ENCODE data around the gene INSYN2B. TPM values are rescaled to one million over a fixed set of nuclear protein-coding genes. Genes with fewer than 3 reads are reported as not detected.

The INSYN2B gene
- total and polyA plus RNA-seq, 2 experiments from 2014 or later: not detected

DNA sequence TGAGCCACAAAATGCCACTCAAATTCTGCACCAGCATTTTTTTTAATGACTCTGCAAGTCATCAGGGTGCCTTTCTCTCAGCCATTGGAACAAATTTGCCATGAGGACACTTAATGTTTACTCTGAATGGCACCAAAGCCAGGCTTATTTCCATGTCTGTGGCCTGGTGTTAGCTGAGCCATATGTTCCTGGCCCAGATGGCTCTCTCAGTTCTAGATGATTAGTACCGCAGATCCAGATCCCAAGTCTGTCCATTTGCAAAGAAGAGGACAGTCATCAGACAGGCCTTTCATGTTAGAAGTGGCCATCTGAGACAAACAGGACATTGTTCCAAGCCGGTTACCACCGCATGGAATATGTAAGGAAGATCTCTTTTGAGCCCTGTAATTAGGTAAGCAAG, 70.3 kb downstream of the INSYN2B start:
- no peak for TF ChIP-seq ZNF331 (CRISPR knock-in tag; IDR thresholded peaks at IDR 0.05; ENCODE audit: low read depth)
- TF ChIP-seq, protein P1, sequence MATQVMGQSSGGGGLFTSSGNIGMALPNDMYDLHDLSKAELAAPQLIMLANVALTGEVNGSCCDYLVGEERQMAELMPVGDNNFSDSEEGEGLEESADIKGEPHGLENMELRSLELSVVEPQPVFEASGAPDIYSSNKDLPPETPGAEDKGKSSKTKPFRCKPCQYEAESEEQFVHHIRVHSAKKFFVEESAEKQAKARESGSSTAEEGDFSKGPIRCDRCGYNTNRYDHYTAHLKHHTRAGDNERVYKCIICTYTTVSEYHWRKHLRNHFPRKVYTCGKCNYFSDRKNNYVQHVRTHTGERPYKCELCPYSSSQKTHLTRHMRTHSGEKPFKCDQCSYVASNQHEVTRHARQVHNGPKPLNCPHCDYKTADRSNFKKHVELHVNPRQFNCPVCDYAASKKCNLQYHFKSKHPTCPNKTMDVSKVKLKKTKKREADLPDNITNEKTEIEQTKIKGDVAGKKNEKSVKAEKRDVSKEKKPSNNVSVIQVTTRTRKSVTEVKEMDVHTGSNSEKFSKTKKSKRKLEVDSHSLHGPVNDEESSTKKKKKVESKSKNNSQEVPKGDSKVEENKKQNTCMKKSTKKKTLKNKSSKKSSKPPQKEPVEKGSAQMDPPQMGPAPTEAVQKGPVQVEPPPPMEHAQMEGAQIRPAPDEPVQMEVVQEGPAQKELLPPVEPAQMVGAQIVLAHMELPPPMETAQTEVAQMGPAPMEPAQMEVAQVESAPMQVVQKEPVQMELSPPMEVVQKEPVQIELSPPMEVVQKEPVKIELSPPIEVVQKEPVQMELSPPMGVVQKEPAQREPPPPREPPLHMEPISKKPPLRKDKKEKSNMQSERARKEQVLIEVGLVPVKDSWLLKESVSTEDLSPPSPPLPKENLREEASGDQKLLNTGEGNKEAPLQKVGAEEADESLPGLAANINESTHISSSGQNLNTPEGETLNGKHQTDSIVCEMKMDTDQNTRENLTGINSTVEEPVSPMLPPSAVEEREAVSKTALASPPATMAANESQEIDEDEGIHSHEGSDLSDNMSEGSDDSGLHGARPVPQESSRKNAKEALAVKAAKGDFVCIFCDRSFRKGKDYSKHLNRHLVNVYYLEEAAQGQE (IDR thresholded peaks at IDR 0.05; ENCODE audit: unreplicated experiment): no peak
- TF ChIP-seq ZNF114 (CRISPR knock-in tag; IDR thresholded peaks at IDR 0.05): no peak
- TF ChIP-seq NANOG (IDR thresholded peaks at IDR 0.05; ENCODE audit: borderline replicate concordance): no peak
- no peak for TF ChIP-seq JUNB (IDR thresholded peaks at IDR 0.05; ENCODE audit: unreplicated experiment)
- TF ChIP-seq, protein P2, sequence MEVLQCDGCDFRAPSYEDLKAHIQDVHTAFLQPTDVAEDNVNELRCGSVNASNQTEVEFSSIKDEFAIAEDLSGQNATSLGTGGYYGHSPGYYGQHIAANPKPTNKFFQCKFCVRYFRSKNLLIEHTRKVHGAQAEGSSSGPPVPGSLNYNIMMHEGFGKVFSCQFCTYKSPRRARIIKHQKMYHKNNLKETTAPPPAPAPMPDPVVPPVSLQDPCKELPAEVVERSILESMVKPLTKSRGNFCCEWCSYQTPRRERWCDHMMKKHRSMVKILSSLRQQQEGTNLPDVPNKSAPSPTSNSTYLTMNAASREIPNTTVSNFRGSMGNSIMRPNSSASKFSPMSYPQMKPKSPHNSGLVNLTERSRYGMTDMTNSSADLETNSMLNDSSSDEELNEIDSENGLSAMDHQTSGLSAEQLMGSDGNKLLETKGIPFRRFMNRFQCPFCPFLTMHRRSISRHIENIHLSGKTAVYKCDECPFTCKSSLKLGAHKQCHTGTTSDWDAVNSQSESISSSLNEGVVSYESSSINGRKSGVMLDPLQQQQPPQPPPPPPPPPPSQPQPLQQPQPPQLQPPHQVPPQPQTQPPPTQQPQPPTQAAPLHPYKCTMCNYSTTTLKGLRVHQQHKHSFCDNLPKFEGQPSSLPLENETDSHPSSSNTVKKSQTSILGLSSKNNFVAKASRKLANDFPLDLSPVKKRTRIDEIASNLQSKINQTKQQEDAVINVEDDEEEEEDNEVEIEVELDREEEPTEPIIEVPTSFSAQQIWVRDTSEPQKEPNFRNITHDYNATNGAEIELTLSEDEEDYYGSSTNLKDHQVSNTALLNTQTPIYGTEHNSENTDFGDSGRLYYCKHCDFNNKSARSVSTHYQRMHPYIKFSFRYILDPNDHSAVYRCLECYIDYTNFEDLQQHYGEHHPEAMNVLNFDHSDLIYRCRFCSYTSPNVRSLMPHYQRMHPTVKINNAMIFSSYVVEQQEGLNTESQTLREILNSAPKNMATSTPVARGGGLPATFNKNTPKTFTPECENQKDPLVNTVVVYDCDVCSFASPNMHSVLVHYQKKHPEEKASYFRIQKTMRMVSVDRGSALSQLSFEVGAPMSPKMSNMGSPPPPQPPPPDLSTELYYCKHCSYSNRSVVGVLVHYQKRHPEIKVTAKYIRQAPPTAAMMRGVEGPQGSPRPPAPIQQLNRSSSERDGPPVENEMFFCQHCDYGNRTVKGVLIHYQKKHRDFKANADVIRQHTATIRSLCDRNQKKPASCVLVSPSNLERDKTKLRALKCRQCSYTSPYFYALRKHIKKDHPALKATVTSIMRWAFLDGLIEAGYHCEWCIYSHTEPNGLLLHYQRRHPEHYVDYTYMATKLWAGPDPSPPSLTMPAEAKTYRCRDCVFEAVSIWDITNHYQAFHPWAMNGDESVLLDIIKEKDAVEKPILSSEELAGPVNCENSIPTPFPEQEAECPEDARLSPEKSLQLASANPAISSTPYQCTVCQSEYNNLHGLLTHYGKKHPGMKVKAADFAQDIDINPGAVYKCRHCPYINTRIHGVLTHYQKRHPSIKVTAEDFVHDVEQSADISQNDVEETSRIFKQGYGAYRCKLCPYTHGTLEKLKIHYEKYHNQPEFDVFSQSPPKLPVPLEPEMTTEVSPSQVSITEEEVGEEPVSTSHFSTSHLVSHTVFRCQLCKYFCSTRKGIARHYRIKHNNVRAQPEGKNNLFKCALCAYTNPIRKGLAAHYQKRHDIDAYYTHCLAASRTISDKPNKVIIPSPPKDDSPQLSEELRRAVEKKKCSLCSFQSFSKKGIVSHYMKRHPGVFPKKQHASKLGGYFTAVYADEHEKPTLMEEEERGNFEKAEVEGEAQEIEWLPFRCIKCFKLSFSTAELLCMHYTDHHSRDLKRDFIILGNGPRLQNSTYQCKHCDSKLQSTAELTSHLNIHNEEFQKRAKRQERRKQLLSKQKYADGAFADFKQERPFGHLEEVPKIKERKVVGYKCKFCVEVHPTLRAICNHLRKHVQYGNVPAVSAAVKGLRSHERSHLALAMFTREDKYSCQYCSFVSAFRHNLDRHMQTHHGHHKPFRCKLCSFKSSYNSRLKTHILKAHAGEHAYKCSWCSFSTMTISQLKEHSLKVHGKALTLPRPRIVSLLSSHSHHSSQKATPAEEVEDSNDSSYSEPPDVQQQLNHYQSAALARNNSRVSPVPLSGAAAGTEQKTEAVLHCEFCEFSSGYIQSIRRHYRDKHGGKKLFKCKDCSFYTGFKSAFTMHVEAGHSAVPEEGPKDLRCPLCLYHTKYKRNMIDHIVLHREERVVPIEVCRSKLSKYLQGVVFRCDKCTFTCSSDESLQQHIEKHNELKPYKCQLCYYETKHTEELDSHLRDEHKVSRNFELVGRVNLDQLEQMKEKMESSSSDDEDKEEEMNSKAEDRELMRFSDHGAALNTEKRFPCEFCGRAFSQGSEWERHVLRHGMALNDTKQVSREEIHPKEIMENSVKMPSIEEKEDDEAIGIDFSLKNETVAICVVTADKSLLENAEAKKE (CRISPR knock-in tag; IDR thresholded peaks at IDR 0.05): no peak
- no peak for TF ChIP-seq POLR2AphosphoS5 (IDR thresholded peaks at IDR 0.05; ENCODE audit: low read depth)
- TF ChIP-seq EZH2 (IDR thresholded peaks at IDR 0.05; ENCODE audit: low read depth, unreplicated experiment): no peak
- no peak for TF ChIP-seq EZH2phosphoT487 (IDR thresholded peaks at IDR 0.05; ENCODE audit: unreplicated experiment)
- no peak for TF ChIP-seq STAT1 (IDR thresholded peaks at IDR 0.05; ENCODE audit: unreplicated experiment)
- TF ChIP-seq, protein P3, sequence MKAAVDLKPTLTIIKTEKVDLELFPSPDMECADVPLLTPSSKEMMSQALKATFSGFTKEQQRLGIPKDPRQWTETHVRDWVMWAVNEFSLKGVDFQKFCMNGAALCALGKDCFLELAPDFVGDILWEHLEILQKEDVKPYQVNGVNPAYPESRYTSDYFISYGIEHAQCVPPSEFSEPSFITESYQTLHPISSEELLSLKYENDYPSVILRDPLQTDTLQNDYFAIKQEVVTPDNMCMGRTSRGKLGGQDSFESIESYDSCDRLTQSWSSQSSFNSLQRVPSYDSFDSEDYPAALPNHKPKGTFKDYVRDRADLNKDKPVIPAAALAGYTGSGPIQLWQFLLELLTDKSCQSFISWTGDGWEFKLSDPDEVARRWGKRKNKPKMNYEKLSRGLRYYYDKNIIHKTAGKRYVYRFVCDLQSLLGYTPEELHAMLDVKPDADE (IDR thresholded peaks at IDR 0.05): no peak
- TF ChIP-seq, protein P4, sequence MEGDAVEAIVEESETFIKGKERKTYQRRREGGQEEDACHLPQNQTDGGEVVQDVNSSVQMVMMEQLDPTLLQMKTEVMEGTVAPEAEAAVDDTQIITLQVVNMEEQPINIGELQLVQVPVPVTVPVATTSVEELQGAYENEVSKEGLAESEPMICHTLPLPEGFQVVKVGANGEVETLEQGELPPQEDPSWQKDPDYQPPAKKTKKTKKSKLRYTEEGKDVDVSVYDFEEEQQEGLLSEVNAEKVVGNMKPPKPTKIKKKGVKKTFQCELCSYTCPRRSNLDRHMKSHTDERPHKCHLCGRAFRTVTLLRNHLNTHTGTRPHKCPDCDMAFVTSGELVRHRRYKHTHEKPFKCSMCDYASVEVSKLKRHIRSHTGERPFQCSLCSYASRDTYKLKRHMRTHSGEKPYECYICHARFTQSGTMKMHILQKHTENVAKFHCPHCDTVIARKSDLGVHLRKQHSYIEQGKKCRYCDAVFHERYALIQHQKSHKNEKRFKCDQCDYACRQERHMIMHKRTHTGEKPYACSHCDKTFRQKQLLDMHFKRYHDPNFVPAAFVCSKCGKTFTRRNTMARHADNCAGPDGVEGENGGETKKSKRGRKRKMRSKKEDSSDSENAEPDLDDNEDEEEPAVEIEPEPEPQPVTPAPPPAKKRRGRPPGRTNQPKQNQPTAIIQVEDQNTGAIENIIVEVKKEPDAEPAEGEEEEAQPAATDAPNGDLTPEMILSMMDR (conservative IDR thresholded peaks at IDR 0.05; ENCODE audit: low read depth in 2 of 2): no peak
- TF ChIP-seq CREB1 (CRISPR knock-in tag; IDR thresholded peaks at IDR 0.05; ENCODE audit: low read depth): no peak
- Histone ChIP-seq H3F3A (replicated peaks; ENCODE audit: low read depth) (no peaks in the 10 kb centered on the region), H3K36me3 (ENCODE audit: insufficient read depth) (no peaks in the 10 kb centered on the region), H3K79me2 (replicated peaks; ENCODE audit: insufficient read depth) (no peaks in the 10 kb centered on the region), H3K4me3 (no peak overlapping the region), H3K9me2 (ENCODE audit: insufficient read depth) (no peaks in the 10 kb centered on the region), H2AFZ (no peak overlapping the region; the same call in 1 of the 2 replicates), H3K27me3 (ENCODE audit: insufficient read depth) (no peaks in the 10 kb centered on the region), H3K4me2 (no peak overlapping the region), H3K4me1 (ENCODE audit: insufficient read depth) (no peaks in the 10 kb centered on the region), H4K20me1 (replicated peaks; ENCODE audit: insufficient read depth) (no peaks in the 10 kb centered on the region), H3K27ac (ENCODE audit: low read depth) (no peak overlapping the region)
- Mint-ChIP-seq H3K4me3 (no peak overlapping the region), H3K27ac (no peak overlapping the region; the same call in 1 of the 2 replicates), H3K36me3 (ENCODE audit: low read depth) (no peaks in the 10 kb centered on the region), H3K27me3 (ENCODE audit: insufficient read depth, low read depth, poor library complexity) (peaks cover 5% of the 10 kb centered on the region), H3K4me1 (peaks cover 9% of the 10 kb centered on the region; the same call in 2 of the 3 replicates), H3K9me3 (no peaks in the 10 kb centered on the region)
- DNase-seq (ENCODE audit: low spot score) (no peak), ATAC-seq (no peak)
